Measurements from ENCODE around the gene TAF4. TPM values are rescaled to one million over a fixed set of nuclear protein-coding genes. Genes with fewer than 3 reads are reported as not detected.

Gene TAF4
- total RNA-seq, 1 experiment from 2014 or later: 21.0 TPM

- no TSS peak for BruUV-seq (replicated peaks)
- H3K9me3 ChIP-seq (ENCODE audit: control insufficient read depth, insufficient read depth, low read depth, low read length): no peaks in the 10 kb centered on the region
- TF ChIP-seq CTCF (IDR thresholded peaks at IDR 0.05) (no peak), SIN3A (IDR thresholded peaks at IDR 0.05; ENCODE audit: borderline replicate concordance, insufficient read depth, low read depth, low read length) (no peak), POLR2AphosphoS5 (IDR thresholded peaks at IDR 0.05; ENCODE audit: low read depth, low read length) (no peak), REST (IDR thresholded peaks at IDR 0.05; ENCODE audit: insufficient read depth in 1 of 2, low read depth in 2 of 2, low read length in 1 of 2) (no peak), TCF7L2 (IDR thresholded peaks at IDR 0.05; ENCODE audit: low read depth, low read length) (no peak)
- in situ Hi-C loops (cut with HindIII; ENCODE audit: low pct_unique_long_range_greater_than_20kb, low sequenced_read_pairs) (no loop called here), intact Hi-C loops (cut with micrococcal nuclease; ENCODE audit: unreplicated experiment) (no loop called here)
- no peaks in the 10 kb centered on the region for H3K36me3 ChIP-seq (ENCODE audit: control insufficient read depth, insufficient read depth, low read length)
- no peaks in the 10 kb centered on the region for H3K27me3 ChIP-seq (ENCODE audit: control insufficient read depth, insufficient read depth, low read length)
- ATAC-seq (no peak), DNase-seq (ENCODE audit: low read depth, low spot score) (no peak)
- no peak overlapping the region for H3K4me3 ChIP-seq (ENCODE audit: low read depth in 2 of 2, low read length in 2 of 2)
- no peaks in the 10 kb centered on the region for H3K4me1 ChIP-seq (ENCODE audit: control insufficient read depth, insufficient read depth, low read length)
- POLR2A ChIA-PET: no interaction called here
- H3K27ac ChIP-seq (ENCODE audit: low read length): no peak overlapping the region
- CTCF ChIA-PET: no interaction called here
Observed at GRCh38 chr20:61941721-61942405, 123.8 kb downstream of the TAF4 start.

- intact Hi-C loops (cut with micrococcal nuclease; ENCODE audit: unreplicated experiment) (no loop called here), in situ Hi-C loops (cut with HindIII; ENCODE audit: low pct_unique_long_range_greater_than_20kb, low sequenced_read_pairs) (no loop called here)
- Histone ChIP-seq H3K27ac (ENCODE audit: low read length) (no peak overlapping the region), H3K27me3 (ENCODE audit: control insufficient read depth, insufficient read depth, low read length) (no peaks in the 10 kb centered on the region), H3K36me3 (ENCODE audit: control insufficient read depth, insufficient read depth, low read length) (no peaks in the 10 kb centered on the region), H3K4me1 (ENCODE audit: control insufficient read depth, insufficient read depth, low read length) (no peaks in the 10 kb centered on the region), H3K4me3 (ENCODE audit: low read depth in 2 of 2, low read length in 2 of 2) (no peak overlapping the region), H3K9me3 (ENCODE audit: control insufficient read depth, insufficient read depth, low read depth, low read length) (no peaks in the 10 kb centered on the region)
- DNase-seq (ENCODE audit: low read depth, low spot score) (no peak), ATAC-seq (no peak)
- POLR2A ChIA-PET: no interaction called here
- TF ChIP-seq POLR2AphosphoS5 (IDR thresholded peaks at IDR 0.05; ENCODE audit: low read depth, low read length) (no peak), TCF7L2 (IDR thresholded peaks at IDR 0.05; ENCODE audit: low read depth, low read length) (no peak), REST (IDR thresholded peaks at IDR 0.05; ENCODE audit: insufficient read depth in 1 of 2, low read depth in 2 of 2, low read length in 1 of 2) (no peak), CTCF (IDR thresholded peaks at IDR 0.05) (no peak), SIN3A (IDR thresholded peaks at IDR 0.05; ENCODE audit: borderline replicate concordance, insufficient read depth, low read depth, low read length) (no peak)
- CTCF ChIA-PET: no interaction called here
- no TSS peak for BruUV-seq (replicated peaks)
Observed at GRCh38 chr20:61940976-61941720, 124.5 kb downstream of the TAF4 start.

Data from Panc1 (cell line).